Measurements from ENCODE around the gene ATF7.

DNA sequence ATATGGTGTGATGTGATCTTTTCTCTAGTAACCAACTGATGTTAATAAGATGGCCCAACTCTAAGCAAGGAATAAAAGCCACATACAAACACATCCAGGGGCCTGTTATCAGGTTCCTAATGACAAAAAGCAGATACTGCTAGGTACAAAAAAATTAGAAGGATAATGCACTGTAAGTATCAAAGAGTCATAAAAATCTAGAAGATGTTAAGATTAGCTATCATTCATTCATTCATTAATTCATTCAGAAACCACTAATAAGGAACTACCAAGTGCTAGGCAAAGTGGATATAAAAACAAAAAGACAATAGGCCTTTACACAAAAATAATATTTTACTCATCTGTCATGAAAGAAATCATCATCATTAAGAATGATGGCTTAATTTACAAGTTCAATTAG, 21.6 kb downstream of the ATF7 start:
- TF ChIP-seq, protein P1, sequence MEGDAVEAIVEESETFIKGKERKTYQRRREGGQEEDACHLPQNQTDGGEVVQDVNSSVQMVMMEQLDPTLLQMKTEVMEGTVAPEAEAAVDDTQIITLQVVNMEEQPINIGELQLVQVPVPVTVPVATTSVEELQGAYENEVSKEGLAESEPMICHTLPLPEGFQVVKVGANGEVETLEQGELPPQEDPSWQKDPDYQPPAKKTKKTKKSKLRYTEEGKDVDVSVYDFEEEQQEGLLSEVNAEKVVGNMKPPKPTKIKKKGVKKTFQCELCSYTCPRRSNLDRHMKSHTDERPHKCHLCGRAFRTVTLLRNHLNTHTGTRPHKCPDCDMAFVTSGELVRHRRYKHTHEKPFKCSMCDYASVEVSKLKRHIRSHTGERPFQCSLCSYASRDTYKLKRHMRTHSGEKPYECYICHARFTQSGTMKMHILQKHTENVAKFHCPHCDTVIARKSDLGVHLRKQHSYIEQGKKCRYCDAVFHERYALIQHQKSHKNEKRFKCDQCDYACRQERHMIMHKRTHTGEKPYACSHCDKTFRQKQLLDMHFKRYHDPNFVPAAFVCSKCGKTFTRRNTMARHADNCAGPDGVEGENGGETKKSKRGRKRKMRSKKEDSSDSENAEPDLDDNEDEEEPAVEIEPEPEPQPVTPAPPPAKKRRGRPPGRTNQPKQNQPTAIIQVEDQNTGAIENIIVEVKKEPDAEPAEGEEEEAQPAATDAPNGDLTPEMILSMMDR (IDR thresholded peaks at IDR 0.05), result no peak
- TF ChIP-seq POLR2AphosphoS5 (IDR thresholded peaks at IDR 0.05), result no peak
- no peak for TF ChIP-seq POLR2A (IDR thresholded peaks at IDR 0.05)
- no peak for TF ChIP-seq EP300 (IDR thresholded peaks at IDR 0.05)
